ENCODE data around the gene ACBD3. TPM values are rescaled to one million over a fixed set of nuclear protein-coding genes. Genes with fewer than 3 reads are reported as not detected.
A peak's percentile ranks its signal among the peaks of the same experiment; 100 is the strongest.

The ACBD3 gene
- polyA plus RNA-seq, 1 donor = 49.8 TPM

DNA sequence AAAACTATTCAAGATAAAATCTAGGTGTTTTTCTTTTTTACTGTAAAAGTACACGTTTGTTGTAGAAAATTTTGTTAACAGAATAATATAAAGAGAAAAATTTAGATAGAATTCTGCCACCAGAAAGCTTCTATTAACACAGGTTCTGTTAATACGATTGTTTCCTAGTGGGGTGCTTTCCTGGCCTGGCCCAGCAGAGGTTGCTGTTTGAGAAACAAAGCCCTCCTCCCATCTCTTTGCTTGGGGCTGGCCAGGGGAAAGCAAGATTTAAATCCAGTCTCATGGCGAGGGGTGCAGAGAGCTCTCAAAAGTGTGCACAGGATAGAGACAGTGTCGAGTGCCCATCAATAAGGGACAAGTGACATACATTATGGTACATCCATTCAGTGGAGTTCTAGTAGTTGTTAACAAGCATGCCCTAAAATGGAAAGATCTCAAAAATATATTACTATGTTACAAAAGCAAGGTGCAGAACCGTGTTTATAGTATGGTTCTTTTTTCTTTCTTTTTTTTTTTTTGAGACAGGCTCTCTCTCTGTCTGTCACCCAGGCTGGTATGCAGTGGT, 14.6 kb upstream of the ACBD3 start:
- DNase-seq = no peak

DNA sequence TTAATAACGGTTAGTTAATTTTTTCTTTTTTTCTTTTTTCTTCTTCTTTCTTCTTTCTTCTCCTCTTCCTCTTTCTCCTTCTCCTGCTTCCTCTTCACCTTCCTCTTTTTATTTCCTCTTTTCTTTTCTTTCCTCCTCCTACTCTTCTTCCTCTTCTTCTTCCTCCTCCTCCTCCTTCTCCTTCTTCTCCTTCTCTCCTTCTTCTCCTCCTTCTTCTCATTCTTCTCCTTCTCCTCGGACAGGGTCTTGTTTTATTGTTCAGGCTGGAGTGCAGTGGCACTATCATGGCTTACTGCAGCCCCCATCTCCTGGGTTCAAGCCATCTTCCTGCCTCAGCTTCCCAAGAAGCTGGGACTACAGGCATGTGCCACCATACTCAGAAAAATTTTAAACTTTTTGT, 13.4 kb upstream of the ACBD3 start:
- DNase-seq = no peak

DNA sequence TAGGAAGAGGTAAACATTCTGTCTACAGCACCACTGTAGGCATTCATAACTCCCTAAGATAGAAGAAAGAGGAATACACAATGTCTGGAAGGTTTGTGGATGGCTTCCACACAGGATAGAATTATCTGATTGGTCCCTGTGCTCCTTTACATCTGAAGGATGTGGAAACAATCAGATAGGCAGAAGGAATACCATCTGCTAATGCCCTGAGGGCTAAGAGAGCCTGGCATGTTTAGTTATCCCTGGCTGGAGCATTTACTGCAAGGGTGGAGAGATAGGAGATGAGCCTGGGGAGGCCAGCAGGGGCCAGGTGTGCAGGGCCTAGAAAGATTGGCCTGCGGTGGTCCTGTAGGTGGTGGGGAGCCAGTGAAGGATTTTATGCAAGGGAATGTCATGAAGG, 8.6 kb upstream of the ACBD3 start:
- no peak for DNase-seq

DNA sequence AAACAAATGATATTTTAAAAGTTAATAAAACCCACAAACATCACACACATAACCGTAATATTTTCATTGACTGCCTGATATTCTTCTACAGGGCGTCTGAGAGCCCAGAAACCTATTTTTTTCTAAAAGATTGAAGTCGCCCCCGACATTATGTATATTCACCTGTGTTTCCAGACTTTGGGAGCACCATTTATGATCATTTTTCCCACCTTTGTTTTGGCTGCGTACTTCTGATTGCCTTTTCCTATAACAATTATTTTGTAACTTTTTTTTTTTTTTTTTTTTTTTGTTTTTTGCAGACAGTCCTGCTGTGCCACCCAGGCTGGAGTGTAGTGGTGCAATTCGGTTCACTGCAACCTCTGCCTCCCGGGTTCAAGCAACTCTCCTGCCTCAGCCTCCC, 839 bp upstream of the ACBD3 start:
- no peak for DNase-seq

DNA sequence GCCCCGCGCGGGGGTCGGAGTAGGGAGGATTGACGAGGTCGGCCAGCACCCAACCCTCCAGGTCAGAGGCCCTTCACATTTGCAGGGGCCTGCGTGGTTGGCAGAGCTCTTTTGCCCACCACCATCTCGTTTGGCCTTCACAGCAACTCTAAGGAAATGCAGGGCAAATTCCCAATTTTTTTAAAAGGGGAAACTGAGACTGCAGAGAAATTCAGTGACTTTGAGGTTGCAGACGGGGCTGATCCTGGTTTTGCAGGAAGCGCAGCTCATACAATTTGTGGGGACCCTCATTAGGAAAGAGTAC, 430 bp upstream of the ACBD3 start:
- no peak for DNase-seq

DNA sequence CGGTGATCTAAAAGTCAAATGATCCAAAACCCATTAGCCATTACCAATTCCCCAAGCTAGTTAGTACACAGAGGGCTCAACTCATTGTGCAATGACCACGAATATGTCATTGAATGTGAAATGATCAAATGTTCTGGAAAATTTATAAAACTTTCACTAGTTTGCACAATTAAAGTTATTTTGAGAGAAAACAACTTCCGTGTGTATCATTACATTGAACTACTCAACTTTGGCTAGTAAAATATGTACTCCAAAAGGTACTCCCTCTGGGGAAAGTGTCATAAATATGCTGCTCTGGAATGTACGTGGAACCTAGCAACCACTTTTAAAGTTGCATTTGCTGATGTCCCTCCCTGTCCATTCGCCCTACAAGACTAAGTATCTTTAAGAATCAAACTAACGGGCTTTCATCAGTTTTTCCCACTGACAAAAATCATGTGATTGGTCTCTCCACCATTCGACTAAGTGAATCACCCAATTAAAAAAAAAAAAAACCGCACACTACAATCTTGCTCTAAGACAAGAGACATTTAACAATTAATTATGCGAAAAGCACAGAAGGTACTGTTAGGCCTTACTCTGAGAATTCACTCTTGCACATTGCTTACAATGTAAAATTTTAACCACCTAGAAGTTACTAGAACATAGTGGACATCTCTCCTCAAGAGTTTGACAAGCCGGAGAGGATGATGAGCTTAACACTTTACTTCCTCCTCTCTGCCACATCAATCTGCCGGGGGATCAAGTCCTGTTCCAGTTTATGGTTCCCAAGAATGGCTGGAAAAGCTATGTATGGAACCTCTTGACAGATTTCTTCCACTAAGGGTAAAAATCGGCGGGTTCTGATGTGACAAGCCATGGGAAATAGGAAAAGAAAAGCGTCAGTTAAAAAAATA, 1.2 kb downstream of the ACBD3 start:
- DNase-seq = peak; percentile 11

DNA sequence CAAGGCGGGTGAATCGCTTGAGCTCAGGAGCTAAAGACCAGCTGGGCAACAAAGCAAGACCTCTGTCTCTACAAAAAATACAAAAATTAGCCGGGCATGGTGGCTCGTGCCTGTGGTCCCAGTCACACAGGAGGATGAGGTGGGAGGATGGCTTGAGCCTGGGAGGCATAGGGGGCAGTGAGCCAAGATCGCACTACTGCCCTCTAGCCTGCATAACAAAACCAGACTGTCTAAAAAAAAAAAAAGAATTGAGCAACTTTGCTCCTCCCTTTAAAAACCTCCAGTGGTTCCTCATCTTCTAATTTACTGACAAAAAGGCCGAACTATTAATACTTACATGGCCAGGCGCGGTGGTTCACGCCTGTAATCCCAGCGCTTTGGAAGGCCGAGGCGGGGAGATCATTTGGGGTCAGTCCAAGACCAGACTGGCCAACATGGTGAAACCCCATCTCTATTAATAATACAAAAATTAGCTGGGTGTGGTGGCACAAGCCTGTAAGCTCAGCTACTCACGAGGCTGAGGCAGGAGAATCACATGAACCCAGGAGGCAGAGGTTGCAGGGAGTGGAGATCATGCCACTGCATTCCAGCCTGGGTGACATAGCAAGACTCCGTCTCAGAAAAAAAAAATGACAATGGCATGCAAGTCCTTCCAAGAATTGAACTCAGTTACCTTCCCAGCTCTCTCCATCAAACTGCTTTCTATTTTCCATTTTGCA, 4.4 kb downstream of the ACBD3 start:
- DNase-seq = peak; percentile 23

DNA sequence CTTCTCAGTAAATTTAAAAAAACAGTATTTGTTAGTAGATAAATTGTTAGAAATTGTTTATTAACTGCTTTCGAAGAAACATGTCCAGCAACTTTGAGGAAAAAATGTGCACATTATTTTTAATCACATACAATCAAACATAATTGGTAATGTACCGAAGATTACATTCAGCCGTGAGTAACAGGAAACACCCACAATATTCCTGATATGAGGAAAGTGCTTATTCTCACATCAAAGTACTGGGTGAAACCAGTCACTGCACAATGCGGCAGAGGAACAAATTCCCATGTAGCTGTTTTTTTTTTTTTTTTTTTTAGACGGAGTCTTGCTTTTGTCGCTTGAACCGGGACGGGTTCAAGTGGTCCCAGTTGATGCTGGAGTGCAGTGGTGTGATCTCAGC, 9.7 kb downstream of the ACBD3 start:
- DNase-seq = no peak

DNA sequence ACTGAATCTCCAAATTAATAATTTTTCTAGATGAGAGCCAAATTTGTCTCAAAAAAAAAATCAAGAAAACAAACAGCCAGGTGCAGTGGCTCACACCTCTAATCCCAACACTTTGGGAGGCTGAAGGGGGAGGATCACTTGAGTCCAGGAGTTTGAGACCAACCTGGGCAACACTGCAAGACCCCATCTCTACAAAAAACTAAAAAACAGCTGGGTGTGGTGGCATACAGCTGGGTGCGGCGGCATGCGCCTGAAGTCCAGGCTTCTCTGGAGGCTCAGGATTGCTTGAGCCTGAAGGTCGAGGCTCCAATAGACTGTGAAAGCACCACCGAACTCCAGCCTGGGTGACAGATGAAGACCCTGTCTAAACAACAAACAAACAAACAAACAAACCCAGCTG, 14.0 kb downstream of the ACBD3 start:
- DNase-seq = no peak

DNA sequence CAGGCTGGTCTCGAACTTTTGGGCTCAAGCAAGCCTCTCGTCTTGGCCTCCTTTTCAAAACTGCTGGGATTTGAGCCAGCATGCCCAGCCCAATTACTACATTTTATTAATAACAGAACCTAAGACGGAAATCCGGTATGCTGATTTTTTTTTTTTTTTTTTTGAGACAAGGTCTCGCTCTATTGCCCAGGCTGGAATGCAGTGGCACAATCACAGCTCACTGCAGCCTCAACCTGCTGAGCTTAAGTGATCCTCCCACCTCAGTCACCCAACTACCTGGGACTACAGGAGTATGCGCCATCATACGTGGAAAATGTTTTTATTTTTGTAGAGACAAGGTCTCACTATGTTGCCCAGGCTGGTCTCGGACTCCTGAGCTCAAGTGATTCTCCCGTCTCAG, 20.2 kb downstream of the ACBD3 start:
- DNase-seq = no peak

DNA sequence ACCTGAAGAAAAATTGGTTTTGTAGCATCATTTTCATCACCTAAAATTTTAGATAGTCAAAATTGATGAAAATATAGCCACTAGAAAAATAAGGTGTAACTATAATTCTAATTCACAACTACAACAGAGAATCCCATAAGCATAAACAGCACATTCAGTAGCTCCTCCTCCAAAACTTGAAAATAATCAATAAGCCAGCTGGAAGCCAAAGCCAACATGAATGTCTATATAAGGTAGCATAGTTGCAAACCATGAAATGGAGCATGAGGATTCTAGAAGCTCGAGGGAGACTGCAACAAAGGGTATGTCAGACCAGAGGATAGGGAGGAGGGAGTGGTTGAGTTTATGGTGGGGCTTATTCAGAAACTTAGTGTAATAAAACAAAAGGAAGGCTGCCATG, 22.4 kb downstream of the ACBD3 start:
- DNase-seq = no peak

DNA sequence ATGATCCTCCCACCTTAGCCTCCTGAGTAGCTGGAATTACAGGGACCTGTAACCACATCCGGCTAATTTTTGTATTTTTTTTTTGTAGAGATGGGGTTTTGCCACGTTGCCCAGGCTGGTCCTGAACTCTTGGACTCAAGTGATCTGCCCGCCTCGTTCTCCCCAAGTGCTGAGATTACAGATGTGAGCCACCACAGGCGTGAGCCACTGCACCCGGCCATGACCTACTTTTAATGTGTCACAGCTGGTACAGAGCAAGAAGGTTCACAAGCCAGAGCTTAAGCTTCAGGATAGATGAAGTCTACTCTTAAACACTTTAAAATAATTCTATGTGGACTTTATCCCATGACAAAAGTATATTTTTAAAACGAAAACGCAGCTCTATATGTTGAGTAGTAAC, 23.6 kb downstream of the ACBD3 start:
- no peak for DNase-seq

DNA sequence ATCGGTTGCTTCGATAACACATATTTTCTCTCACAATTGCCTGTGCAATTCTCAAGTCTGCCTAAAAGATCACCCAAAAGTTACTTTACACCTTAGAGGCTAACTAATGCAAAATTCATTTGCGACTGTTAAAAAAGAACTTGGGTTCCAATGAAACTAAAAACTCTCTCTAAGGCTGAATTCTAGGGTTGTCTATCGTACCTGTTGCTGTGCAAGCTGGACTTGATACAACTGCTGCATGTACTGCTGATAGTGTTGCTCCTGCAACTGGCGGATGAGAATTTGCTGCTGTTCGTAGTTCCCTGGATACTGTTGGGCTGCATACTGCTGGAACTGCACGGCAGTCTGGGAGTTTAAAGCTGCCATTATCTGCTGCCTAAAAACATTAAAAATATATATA, 27.6 kb downstream of the ACBD3 start:
- DNase-seq = no peak

DNA sequence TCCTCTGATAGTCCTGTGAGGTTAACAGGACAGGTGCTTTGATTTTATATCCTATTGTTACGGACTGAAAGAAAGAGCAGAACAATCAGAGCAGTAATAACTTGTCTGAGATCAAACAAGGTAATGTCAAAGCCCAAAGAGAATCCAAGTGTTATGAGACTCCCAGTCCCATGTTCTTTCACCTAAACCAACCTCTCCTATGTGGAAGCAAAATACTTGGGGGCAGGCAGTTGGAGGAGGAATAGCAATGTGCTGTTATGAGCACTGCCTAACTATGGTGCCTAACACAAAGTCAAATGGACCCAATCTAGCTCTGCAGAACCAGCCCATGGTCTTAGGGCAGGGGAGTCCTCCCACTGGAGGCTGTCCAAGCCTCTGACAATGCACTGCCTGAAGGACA, 28.1 kb downstream of the ACBD3 start:
- DNase-seq = no peak

DNA sequence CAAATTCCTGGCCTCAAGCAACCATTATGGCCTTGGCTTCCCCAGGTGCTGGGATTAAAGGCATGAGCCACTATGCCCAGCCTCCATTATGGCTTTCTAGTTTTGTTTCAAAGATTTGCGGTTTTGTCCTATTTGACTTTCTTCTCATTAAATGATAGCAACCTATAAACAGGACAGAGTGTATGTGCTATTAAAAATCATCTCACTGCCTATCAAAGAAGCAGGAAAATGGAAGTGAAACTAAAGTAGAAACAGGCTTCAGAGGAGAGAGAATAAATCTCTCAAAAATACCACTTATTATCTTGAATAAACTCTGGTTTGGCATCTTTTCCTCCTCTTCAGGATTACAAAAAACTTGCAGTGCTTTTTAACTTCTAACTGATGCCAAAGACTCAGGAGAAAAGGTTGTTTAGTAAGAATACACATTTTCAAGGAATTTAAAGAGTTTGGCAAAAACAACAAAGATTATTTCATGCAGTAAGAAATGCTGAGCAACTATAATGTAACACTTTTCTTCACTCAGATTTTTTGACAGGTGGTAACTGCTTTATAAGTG, 28.7 kb downstream of the ACBD3 start:
- no peak for DNase-seq

DNA sequence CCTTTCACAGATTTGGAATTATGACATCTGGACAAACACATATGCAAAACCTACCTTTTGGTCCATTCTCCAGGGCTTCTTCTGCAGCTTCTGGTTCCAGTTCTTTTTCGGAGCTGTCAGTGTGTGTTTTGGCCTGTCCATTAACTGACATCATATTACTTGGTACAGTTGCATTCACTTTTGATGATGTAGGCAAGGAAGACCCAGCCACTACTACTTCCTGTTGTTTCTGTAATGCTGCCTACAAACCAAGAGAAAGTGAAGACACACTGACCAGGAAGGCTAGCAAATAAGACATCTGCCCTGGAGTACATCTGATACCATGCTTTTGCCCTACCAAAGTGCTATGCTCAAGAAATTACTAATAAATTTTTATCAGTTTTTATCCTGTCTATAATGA, 31.9 kb downstream of the ACBD3 start:
- no peak for DNase-seq

DNA sequence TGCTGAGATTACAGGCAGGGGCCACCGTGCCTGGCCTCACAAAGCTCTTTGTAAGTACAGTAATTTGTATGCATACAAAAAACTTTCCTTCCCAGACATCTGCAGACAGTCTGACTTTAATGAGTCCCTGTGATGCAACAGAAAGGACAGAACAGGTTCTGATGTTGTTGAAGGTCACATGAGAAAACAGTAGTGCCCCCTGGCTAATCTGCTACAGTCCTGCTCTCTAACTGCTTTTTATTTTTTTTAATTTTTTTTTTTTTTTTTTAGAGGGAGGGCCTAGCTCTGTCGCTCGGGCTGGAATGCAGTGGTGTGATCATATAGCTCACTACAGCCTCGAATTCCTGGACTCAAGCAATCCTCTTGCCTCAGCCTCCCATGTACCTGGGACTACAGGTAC, 36.7 kb downstream of the ACBD3 start:
- no peak for DNase-seq

DNA sequence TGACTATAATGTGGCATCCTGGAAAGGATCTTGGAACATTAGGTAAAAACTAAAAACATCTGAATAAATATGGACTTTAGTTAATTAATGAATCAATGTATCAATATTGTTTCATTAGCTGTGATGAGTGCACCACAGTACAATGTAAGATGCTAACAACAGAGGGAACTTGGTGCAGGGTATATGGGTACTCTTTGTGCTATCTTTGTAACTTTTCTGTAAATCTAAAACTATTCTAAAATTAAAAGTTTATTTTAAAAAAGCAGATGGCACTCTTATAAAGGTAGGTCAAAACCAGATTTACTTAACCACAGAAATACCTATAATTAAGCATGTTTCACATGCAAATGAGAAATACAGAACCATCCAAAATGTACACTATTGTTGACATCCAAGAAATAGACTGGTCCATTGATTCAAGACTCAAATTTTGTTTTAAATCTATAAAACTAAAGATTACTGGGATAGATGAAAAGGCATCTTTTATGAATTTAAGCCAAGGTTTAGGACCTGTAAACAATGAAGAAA, 38.4 kb downstream of the ACBD3 start:
- no peak for DNase-seq

DNA sequence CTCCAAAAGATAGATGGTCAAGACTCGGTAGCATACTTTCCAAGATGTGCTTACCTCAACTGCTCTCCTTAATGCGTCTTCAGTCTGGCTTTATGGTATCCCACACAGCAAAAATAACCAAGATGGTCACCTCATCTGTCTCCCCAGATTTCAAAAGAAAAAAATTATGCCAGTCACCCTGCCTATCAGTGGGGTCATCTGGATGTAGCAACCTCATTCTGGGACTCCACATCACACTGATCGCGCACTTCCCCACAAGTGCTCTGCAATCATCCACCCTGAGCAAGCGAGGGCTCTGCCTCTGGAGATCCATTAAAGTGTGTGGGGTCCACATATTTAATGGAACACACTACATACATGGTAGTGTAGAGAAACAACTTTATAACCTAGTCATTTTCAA, 42.5 kb downstream of the ACBD3 start:
- no peak for DNase-seq

DNA sequence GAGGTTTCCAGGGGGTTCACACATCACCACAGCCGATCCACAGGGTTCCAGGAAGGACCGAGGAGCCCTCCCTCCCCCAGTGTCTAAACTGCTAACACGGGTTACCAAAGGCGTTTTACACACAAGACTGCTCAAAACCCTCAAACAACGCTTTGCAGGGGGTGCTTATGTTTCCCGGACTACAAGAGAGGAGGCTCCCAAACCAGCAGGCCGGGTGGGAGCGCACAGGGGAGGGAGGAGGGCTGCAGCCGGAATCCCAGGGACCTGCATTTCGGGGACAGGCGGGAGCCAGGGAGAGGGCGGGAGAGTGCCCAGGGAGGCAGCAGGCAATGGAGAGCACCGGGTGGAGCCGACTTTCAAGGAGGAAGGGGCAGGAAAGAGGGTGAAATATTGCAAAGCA, 50.8 kb downstream of the ACBD3 start:
- DNase-seq = no peak

DNA sequence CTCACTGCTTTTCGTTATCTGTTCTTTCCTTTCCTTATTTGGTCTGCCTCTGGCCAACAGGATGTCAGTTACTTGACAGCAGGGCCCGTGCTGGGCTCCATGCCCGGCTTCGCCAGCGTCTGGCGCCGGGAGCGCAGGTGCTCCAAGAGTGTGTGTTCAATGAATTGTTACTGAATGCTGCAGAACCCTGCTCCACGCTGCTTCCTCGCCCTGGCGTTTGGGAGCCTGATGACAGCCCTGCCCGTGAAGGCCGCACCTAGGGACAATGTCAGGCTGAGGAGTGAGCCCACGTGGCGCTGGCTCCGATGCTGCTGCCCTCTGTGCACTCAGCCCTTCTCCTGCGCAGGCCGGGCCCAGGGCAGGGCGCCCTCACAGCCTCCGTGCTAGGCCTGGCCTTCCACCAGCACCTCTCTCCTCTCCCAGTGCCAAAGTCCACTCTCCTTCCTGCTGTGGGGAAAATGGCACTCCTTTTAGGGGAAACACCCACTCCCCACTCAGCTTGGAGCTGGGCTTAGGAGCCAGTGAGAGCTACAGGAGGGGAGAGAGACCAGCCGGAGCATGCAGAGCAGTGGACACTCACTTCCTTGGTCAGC, 51.4 kb downstream of the ACBD3 start:
- DNase-seq = no peak

DNA sequence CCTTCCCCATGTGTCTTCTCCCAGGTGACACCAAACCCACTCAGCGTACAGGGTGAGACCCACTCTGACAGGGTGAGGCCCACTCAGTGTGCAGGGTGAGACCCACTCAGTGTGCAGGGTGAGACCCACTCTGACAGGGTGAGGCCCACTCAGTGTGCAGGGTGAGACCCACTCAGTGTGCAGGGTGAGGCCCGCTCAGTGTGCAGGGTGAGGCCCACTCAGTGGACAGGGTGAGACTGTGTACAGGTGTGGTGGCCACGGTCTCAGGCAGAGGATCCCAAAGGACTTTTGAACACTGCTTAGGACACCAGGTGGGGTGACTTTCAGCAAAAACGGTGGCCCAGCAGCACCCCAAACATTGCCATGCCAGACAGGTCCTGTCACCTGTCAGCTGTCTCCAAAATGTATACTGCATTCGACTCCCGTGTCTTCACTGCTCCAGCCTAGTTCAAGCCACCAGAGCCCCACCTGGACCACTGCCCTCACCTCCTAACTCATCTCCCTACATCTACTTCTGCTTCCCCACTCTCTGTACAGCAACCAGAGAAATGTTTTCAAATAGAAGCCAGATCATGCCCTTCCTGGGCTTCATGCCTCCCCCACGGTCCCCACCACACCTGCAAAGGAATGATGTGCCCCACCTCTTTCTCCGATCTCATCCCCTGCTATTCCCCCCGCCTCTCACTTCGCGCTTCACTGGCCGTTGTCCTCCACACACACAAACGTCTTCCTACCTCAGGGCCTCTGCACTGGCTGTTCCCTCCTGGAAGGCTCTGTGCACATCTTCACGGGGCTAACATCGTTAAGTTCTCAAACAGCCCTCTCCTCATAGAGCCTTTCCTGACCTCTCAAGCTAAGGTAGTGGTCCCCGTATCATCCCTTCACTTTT, 52.1 kb downstream of the ACBD3 start:
- no peak for DNase-seq

All from hindlimb muscle (tissue), 1 donor.